Osteocyte (in vitro differentiated cells): ENCODE data around the gene ERCC2. TPM values are rescaled to one million over a fixed set of nuclear protein-coding genes. Genes with fewer than 3 reads are reported as not detected.

Experiments
- DNase-seq: peaks from one replicate; pipeline ENCODE4 v3.0.0; 2021; ENCODE audit warnings: mixed read lengths; ENCODE audit not compliant: unreplicated experiment; ENCODE audit errors: extremely low spot score
- H3K27ac Mint-ChIP-seq: one replicate; pipeline ENCODE4 v1.8.0; 2021; ENCODE audit warnings: mild to moderate bottlenecking, mixed read lengths; ENCODE audit not compliant: unreplicated experiment
- H3K27me3 Mint-ChIP-seq: one replicate; pipeline ENCODE4 v1.8.0; 2021; ENCODE audit warnings: mixed read lengths; ENCODE audit not compliant: unreplicated experiment
- H3K36me3 Mint-ChIP-seq: one replicate; pipeline ENCODE4 v1.8.0; 2021; ENCODE audit warnings: mixed read lengths; ENCODE audit not compliant: unreplicated experiment
- H3K4me1 Mint-ChIP-seq: one replicate; pipeline ENCODE4 v1.8.0; 2021; ENCODE audit warnings: mixed read lengths; ENCODE audit not compliant: unreplicated experiment
- H3K4me3 Mint-ChIP-seq: one replicate; pipeline ENCODE4 v1.8.0; 2021; ENCODE audit warnings: mild to moderate bottlenecking, moderate library complexity, mixed read lengths; ENCODE audit not compliant: unreplicated experiment
- H3K9me3 Mint-ChIP-seq: one replicate; pipeline ENCODE4 v1.8.0; 2021; ENCODE audit warnings: mixed read lengths; ENCODE audit not compliant: unreplicated experiment
- total RNA-seq: library from RNA; stranded (reverse); gene quantifications from 2 replicates; pipeline ENCODE4 v1.2.1, GENCODE V29; 2021
- TF ChIP-seq, protein P1 (sequence below): fragments of 200-600 bp; sonication (generic); IDR thresholded peaks from 2 replicates; pipeline ENCODE4 v1.5.0; 2021; ENCODE audit warnings: antibody characterized with exemption, mild to moderate bottlenecking, moderate library complexity

The ERCC2 gene
- total RNA-seq, 1 donor from 2014 or later, result 32.7 TPM

DNA sequence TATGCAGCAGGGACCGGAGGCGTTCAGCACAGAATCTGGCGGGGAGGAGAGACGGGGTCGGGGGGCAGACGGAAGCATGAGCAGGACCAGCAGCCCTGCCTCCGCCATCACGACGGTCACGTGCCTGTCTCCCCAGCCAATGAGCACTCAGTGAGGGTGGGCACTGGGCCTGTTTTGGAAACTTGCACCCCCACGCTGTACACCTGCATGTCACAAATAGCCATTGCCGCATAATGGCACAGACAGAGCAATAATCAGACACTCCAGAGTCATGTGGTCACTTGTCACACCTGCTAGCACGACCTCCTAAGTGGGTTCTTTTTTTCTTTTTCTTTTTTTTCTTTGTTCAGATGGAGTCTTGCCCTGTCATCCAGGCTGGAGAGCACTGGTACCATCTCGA lies 8.8 kb downstream of the ERCC2 start:
- Mint-ChIP-seq H3K27me3 (no peaks in the 10 kb centered on the region), H3K27ac (no peak overlapping the region), H3K36me3 (peaks cover 15% of the 10 kb centered on the region), H3K4me3 (no peak overlapping the region), H3K9me3 (no peaks in the 10 kb centered on the region), H3K4me1 (no peaks in the 10 kb centered on the region)
- TF ChIP-seq, protein P1, sequence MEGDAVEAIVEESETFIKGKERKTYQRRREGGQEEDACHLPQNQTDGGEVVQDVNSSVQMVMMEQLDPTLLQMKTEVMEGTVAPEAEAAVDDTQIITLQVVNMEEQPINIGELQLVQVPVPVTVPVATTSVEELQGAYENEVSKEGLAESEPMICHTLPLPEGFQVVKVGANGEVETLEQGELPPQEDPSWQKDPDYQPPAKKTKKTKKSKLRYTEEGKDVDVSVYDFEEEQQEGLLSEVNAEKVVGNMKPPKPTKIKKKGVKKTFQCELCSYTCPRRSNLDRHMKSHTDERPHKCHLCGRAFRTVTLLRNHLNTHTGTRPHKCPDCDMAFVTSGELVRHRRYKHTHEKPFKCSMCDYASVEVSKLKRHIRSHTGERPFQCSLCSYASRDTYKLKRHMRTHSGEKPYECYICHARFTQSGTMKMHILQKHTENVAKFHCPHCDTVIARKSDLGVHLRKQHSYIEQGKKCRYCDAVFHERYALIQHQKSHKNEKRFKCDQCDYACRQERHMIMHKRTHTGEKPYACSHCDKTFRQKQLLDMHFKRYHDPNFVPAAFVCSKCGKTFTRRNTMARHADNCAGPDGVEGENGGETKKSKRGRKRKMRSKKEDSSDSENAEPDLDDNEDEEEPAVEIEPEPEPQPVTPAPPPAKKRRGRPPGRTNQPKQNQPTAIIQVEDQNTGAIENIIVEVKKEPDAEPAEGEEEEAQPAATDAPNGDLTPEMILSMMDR, result no peak
- DNase-seq, result no peak

DNA sequence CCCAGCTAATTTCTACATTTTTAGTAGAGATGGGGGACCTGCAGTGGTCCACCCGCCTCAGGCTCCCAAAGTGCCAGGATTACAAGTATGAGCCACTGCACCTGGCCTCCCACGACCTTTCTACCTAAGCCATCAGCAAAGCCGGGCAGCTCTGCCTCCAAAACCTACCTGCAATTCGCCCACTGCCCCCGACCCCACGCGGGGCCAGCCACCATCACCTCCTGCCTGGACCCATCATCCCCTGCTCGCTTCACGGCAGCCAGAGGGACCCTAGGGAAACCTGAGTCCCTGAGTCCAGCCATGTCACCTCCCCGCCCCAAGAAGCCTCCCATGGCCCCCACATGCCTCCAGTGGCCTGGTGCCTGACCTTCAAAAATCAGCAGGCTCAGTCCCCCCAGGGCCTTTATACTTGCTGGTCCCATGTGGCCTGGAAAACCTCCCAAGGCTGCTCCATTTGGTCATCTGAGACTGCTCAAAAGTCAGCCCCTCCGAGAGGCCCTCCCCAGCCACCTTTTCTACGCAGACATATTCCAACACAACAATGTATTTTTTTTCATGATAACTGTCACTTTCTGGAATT lies 12.1 kb downstream of the ERCC2 start:
- DNase-seq, result no peak
- TF ChIP-seq, protein P1, result no peak
- H3K27me3 Mint-ChIP-seq, result no peaks in the 10 kb centered on the region
- peaks cover 29% of the 10 kb centered on the region for H3K36me3 Mint-ChIP-seq
- no peak overlapping the region for H3K4me3 Mint-ChIP-seq
- H3K4me1 Mint-ChIP-seq, result no peaks in the 10 kb centered on the region
- H3K9me3 Mint-ChIP-seq, result no peaks in the 10 kb centered on the region
- no peak overlapping the region for H3K27ac Mint-ChIP-seq

DNA sequence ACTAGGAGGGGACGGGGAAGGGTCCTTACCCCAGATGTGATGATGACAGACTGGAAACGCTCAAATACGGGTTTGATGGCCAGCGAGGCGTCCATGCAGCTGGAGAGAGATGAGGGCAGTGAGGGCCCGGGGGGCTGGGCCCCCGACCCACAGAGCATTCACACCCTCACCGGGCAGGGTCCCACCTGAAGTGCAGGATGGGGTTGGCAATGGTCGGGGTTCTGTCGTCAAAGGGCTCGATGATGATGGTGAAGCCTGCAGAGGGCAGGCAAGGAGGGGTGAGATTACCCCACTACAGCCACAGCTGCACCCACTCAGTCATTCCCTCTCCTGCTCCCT lies 13.0 kb downstream of the ERCC2 start:
- H3K9me3 Mint-ChIP-seq, result no peaks in the 10 kb centered on the region
- H3K4me1 Mint-ChIP-seq, result no peaks in the 10 kb centered on the region
- TF ChIP-seq, protein P1, result no peak
- peaks cover 29% of the 10 kb centered on the region for H3K36me3 Mint-ChIP-seq
- no peak overlapping the region for H3K4me3 Mint-ChIP-seq
- no peak overlapping the region for H3K27ac Mint-ChIP-seq
- DNase-seq, result no peak
- H3K27me3 Mint-ChIP-seq, result no peaks in the 10 kb centered on the region

DNA sequence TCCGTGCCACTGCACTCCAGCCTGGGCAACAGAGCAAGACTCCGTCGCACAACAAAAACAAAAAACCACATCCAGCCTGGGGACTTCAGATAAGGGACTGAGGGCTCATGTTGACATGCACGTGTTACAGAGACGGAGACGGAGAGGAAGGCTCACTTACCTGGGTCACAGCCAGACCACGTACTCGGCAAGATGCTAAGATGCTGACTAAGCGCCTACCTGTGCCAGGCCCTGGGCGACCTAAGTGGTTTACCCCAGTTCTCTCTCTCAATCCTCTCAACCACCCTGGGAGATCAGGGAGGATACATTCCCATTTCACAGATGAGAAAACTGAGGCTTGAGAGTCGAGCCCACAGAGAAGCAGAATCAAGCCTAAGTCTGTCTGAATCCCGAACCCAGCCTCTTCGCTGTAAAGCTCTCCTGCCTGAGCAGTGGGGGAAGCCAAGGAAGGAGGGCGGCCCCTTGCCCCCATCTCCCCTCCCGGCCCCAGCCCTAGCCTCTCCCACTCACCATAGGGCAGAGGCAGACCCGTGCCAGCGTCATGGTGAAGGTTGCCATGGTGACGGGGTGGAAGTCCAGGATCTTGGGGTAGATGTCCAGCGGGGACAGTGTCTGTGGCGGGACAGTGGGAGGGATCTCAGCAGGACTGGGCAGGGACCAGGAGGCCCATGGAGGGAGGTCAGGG lies 13.5 kb downstream of the ERCC2 start:
- no peaks in the 10 kb centered on the region for H3K27me3 Mint-ChIP-seq
- no peak for DNase-seq
- no peak overlapping the region for H3K27ac Mint-ChIP-seq
- no peaks in the 10 kb centered on the region for H3K4me1 Mint-ChIP-seq
- H3K9me3 Mint-ChIP-seq, result no peaks in the 10 kb centered on the region
- TF ChIP-seq, protein P1, result no peak
- no peak overlapping the region for H3K4me3 Mint-ChIP-seq
- H3K36me3 Mint-ChIP-seq, result peaks cover 29% of the 10 kb centered on the region

DNA sequence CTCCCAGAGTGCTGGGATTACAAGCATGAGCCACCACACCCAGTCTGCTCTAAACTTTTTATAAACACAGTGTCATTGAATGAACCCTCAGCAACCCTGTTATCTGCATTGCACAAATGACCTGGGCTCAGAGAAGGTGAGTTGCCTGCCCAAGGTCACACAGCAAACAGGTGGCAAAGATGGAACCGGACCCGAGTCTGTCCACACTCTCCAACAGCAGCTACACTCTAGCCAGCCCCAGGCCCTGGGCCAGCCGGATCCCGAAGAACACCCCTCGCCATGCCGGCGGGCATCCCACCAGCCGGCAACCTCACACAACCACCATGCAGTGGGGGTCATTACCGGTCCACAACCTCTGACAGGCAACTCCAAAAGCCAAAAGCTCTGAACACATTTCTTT lies 14.5 kb downstream of the ERCC2 start:
- Mint-ChIP-seq H3K27me3 (no peaks in the 10 kb centered on the region), H3K4me1 (no peaks in the 10 kb centered on the region), H3K4me3 (no peak overlapping the region)

More for the DNA sequence above, 14.5 kb downstream of the ERCC2 start:
- Mint-ChIP-seq H3K27ac (no peak overlapping the region), H3K9me3 (no peaks in the 10 kb centered on the region), H3K36me3 (peaks cover 25% of the 10 kb centered on the region)
- TF ChIP-seq, protein P1, result no peak
- no peak for DNase-seq
